Endothelial cell of umbilical vein (primary cell): Measurements from ENCODE around the gene CPNE9. TPM values are rescaled to one million over a fixed set of nuclear protein-coding genes. Genes with fewer than 3 reads are reported as not detected.

ENCODE experiments used
- BruUV-seq: library from RNA; stranded (reverse); fragments of 400-500 nt; replicated peaks from 2 replicates; lab custom pipeline; 2021; lab: Mats Ljungman, UMichigan
- CTCF ChIA-PET: fragments of 300-600, 350-600 bp; sonication (Branson Sonifier 250); formaldehyde crosslinking; loops from one replicate; lab custom pipeline; 2021; ENCODE audit warnings: antibody characterized with exemption, inconsistent platforms; lab: Charles Lee
- POLR2A ChIA-PET: fragments of 300-600, 350-600 bp; sonication (Branson Sonifier 250); formaldehyde crosslinking; loops from one replicate; lab custom pipeline; 2021; ENCODE audit warnings: antibody characterized with exemption, inconsistent platforms; lab: Charles Lee
- DNase-seq: peaks from one replicate; pipeline ENCODE4 v3.0.0-alpha.2; 2011; ENCODE audit warnings: low read depth, low spot score
- FAIRE-seq: peaks from 2 replicates; lab custom pipeline; 2011; peaks lifted over from hg19 to GRCh38; lab: Jason Lieb, UNC
- H2AFZ ChIP-seq: 2 replicates; pipeline ENCODE4 v1.6.0; 2012; ENCODE audit warnings: low read depth, low read length, control low read depth, inconsistent platforms
- H3K27ac ChIP-seq: 2 replicates; pipeline ENCODE4 v1.5.1; 2011; ENCODE audit warnings: low read depth, mild to moderate bottlenecking, control low read depth, low read length, moderate library complexity; ENCODE audit not compliant: insufficient read depth
- H3K27me3 ChIP-seq, 2 experiments: 2 replicates each; pipeline versions ENCODE4 v1.6.0 to v1.6.1; 2011; ENCODE audit warnings: low read length in 2 of 2, mixed read lengths in 1 of 2; ENCODE audit not compliant: control insufficient read depth in 2 of 2, insufficient read depth in 2 of 2
- H3K36me3 ChIP-seq, 2 experiments: 2 replicates in 1 of 2; 3 replicates in 1 of 2; pipeline ENCODE4 v1.5.1; 2011; ENCODE audit warnings: low read length in 2 of 2, mild to moderate bottlenecking in 1 of 2, moderate library complexity in 1 of 2; ENCODE audit not compliant: control insufficient read depth in 2 of 2, insufficient read depth in 2 of 2; ENCODE audit errors: extremely low read depth in 1 of 2
- H3K4me1 ChIP-seq: 3 replicates; pipeline ENCODE4 v1.5.1; 2011; ENCODE audit warnings: mild to moderate bottlenecking, low read length; ENCODE audit not compliant: control insufficient read depth, insufficient read depth; ENCODE audit errors: extremely low read depth
- H3K4me2 ChIP-seq: 2 replicates; pipeline ENCODE4 v1.6.1; 2011; ENCODE audit warnings: low read length, control low read depth, mixed read lengths; ENCODE audit not compliant: insufficient read depth
- H3K4me3 ChIP-seq, 3 experiments: fragments of 200-600 bp in 1 of 3; sonication (generic), shearing (Covaris generic) in 1 of 3; replicated peaks in 1 of 3; 2 replicates each; pipeline ENCODE4 v1.5.1; 2011 to 2016; ENCODE audit warnings: control low read depth in 3 of 3, low read length in 3 of 3, mild to moderate bottlenecking in 2 of 3, inconsistent platforms in 1 of 3, low read depth in 1 of 3, moderate library complexity in 1 of 3; ENCODE audit not compliant: insufficient read depth in 1 of 3
- H3K79me2 ChIP-seq: 2 replicates; pipeline ENCODE4 v1.6.0; 2012; ENCODE audit warnings: low read length, inconsistent platforms; ENCODE audit not compliant: control insufficient read depth, insufficient read depth
- H3K9ac ChIP-seq: replicated peaks from 2 replicates; pipeline ENCODE3; 2011; ENCODE audit warnings: low read length, control low read depth; ENCODE audit not compliant: insufficient read depth; ENCODE audit errors: extremely low read depth
- H3K9me1 ChIP-seq: replicated peaks from 3 replicates; pipeline ENCODE4 v1.6.0; 2011; ENCODE audit warnings: mild to moderate bottlenecking, low read length; ENCODE audit not compliant: control insufficient read depth, insufficient read depth; ENCODE audit errors: extremely low read depth
- H3K9me3 ChIP-seq: replicated peaks from 2 replicates; pipeline ENCODE4 v1.5.1; 2012; ENCODE audit warnings: low read length, inconsistent platforms; ENCODE audit not compliant: control insufficient read depth, insufficient read depth
- H4K20me1 ChIP-seq: replicated peaks from 2 replicates; pipeline ENCODE3; 2011; ENCODE audit warnings: mild to moderate bottlenecking, low read length; ENCODE audit not compliant: control insufficient read depth, insufficient read depth; ENCODE audit errors: extremely low read depth
- CTCF ChIP-seq, 2 donors: IDR thresholded peaks; 1 replicate in 1 of 2; 2 replicates in 1 of 2; pipeline ENCODE4 v1.5.1; 2011; ENCODE audit warnings: low read length in 2 of 2, mild to moderate bottlenecking in 2 of 2, moderate library complexity in 2 of 2, control low read depth in 1 of 2, inconsistent platforms in 1 of 2, low read depth in 1 of 2; ENCODE audit not compliant: insufficient read depth in 1 of 2; ENCODE audit errors: extremely low read depth in 1 of 2
- EZH2 ChIP-seq: IDR thresholded peaks from 2 replicates; pipeline ENCODE4 v1.6.1; 2012; ENCODE audit warnings: borderline replicate concordance, low read depth, mild to moderate bottlenecking, moderate library complexity, low read length, inconsistent platforms; ENCODE audit not compliant: severe bottlenecking
- FOS ChIP-seq: IDR thresholded peaks from 2 replicates; pipeline ENCODE4 v1.6.1; 2011; ENCODE audit warnings: mild to moderate bottlenecking, low read length, moderate library complexity, borderline replicate concordance; ENCODE audit not compliant: insufficient read depth
- GATA2 ChIP-seq: IDR thresholded peaks from 2 replicates; pipeline ENCODE4 v1.7.0; 2011; ENCODE audit warnings: low read depth, mild to moderate bottlenecking, moderate library complexity, mixed read lengths, low read length; ENCODE audit not compliant: insufficient read length, insufficient read depth
- JUN ChIP-seq: IDR thresholded peaks from 2 replicates; pipeline ENCODE4 v1.6.1; 2011; ENCODE audit warnings: borderline replicate concordance, low read depth; ENCODE audit not compliant: insufficient read length, insufficient read depth
- MYC ChIP-seq: IDR thresholded peaks from one replicate; pipeline ENCODE4 v1.6.1; 2011; ENCODE audit warnings: mild to moderate bottlenecking, low read depth, low read length
- POLR2A ChIP-seq: IDR thresholded peaks from 2 replicates; pipeline ENCODE4 v1.6.1; 2012; ENCODE audit warnings: low read depth, mild to moderate bottlenecking, control low read depth, low read length
- POLR2AphosphoS5 ChIP-seq: IDR thresholded peaks from 2 replicates; pipeline ENCODE4 v1.6.1; 2012; ENCODE audit warnings: low read depth, mild to moderate bottlenecking, control low read depth, low read length, moderate library complexity; ENCODE audit not compliant: insufficient read depth
- dilution Hi-C: fragments of 300-500 bp; cut with MboI; formaldehyde crosslinking; loops from one replicate; pipeline ENCODE4 v1.15.0; 2019; ENCODE audit warnings: low sequenced_read_pairs; ENCODE audit not compliant: extremely low pct_ligation_motif_present
- intact Hi-C: fragments of 100-400 bp; cut with micrococcal nuclease; formaldehyde crosslinking; loops from one replicate; pipeline ENCODE4 v1.10.0; 2022
- polyA plus RNA-seq, 4 experiments: library from polyadenylated mRNA; depleted of rRNA in 3 of 4; stranded (reverse) in 3 of 4; unstranded in 1 of 4; fragments of >200 nt; gene quantifications; 2 replicates each; pipeline versions ENCODE4 v1.2.1 to v1.2.3, GENCODE V29; 2011 to 2012; ENCODE audit warnings: missing spikeins in 1 of 4
- total RNA-seq: library from RNA; stranded (reverse); gene quantifications from 2 replicates; pipeline ENCODE4 v1.2.3, GENCODE V29; 2021
- TF ChIP-seq, protein P1 (sequence below): IDR thresholded peaks from 2 replicates; pipeline ENCODE4 v1.6.1; 2011; ENCODE audit not compliant: insufficient read depth, insufficient read length

The CPNE9 gene
- total and polyA plus RNA-seq, 2 donors (not counting 3 experiments of a cell fraction or from before 2014, with no cell fraction given) = not detected

- POLR2A ChIA-PET = no interaction called here
- no TSS peak for BruUV-seq
These were observed 33.2 kb downstream of the CPNE9 start for GRCh38 chr3:9736831-9737230.

More at GRCh38 chr3:9736831-9737230, 33.2 kb downstream of the CPNE9 start:
- Histone ChIP-seq H3K27me3 (no peaks in the 10 kb centered on the region), H3K4me3 (no peak overlapping the region), H3K4me2 (no peak overlapping the region), H2AFZ (no peak overlapping the region), H3K27ac (no peak overlapping the region), H4K20me1 (peaks cover 4% of the 10 kb centered on the region), H3K4me1 (peaks cover 11% of the 10 kb centered on the region), H3K79me2 (peaks cover 40% of the 10 kb centered on the region), H3K9me1 (no peaks in the 10 kb centered on the region), H3K36me3 (peaks cover 33 to 58% of the 10 kb centered on the region in 2 experiments), H3K9me3 (no peaks in the 10 kb centered on the region), H3K9ac (no peak overlapping the region)
- TF ChIP-seq CTCF (IDR thresholded peaks at IDR 0.05; ENCODE audit: extremely low read depth in 1 of 2, insufficient read depth in 1 of 2, low read depth in 1 of 2, low read length in 2 of 2) (no peak), GATA2 (no peak), FOS (no peak), POLR2A (no peak), POLR2AphosphoS5 (no peak), EZH2 (no peak), MYC (no peak), JUN (no peak)
- TF ChIP-seq, protein P1, sequence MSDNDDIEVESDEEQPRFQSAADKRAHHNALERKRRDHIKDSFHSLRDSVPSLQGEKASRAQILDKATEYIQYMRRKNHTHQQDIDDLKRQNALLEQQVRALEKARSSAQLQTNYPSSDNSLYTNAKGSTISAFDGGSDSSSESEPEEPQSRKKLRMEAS = no peak
- FAIRE-seq (no peak), DNase-seq (no peak)
- dilution Hi-C loops = no loop called here
- CTCF ChIA-PET = interaction anchor here (0.6 to 1.5 kb wide), 4 partner anchors 11 to 147 kb away, joined by 3 to 5 read pairs (median 3); partner anchors contain the start of gene OGG1
- intact Hi-C loops = no loop called here
